IPS DF 6.9 (cell line): ENCODE data around the gene SELENOV.

ENCODE experiments used
- DNase-seq: peaks from one replicate; pipeline ENCODE4 v3.0.0-alpha.2; 2013; ENCODE audit warnings: low read depth, low spot score
- H3K27ac ChIP-seq: one replicate; pipeline ENCODE4 v1.5.1; 2013; ENCODE audit warnings: low read length, control low read depth
- H3K27me3 ChIP-seq: 2 replicates; pipeline ENCODE4 v1.6.1; 2013; ENCODE audit warnings: mild to moderate bottlenecking, low read length; ENCODE audit not compliant: control insufficient read depth, insufficient read depth
- H3K36me3 ChIP-seq: 2 replicates; pipeline ENCODE4 v1.6.1; 2013; ENCODE audit warnings: low read length; ENCODE audit not compliant: control insufficient read depth, insufficient read depth
- H3K4me1 ChIP-seq: 2 replicates; pipeline ENCODE4 v1.6.1; 2013; ENCODE audit warnings: low read length; ENCODE audit not compliant: control insufficient read depth, insufficient read depth
- H3K4me3 ChIP-seq: 2 replicates; pipeline ENCODE4 v1.5.1; 2013; ENCODE audit warnings: mild to moderate bottlenecking, low read length
- H3K9me3 ChIP-seq: 2 replicates; pipeline ENCODE4 v1.6.1; 2013; ENCODE audit warnings: low read length, inconsistent platforms; ENCODE audit not compliant: control insufficient read depth, insufficient read depth
- WGBS: extraction: QIAGEN DNeasy Blood & Tissue Kit; methylation state at CpG from one replicate; pipeline ENCODE4 v1.1.7; 2013; ENCODE audit warnings: mixed read lengths, missing lambda C conversion rate; ENCODE audit not compliant: insufficient read length, insufficient coverage; 5-methylcytosine and 5-hydroxymethylcytosine counted together

Gene SELENOV, protein sequence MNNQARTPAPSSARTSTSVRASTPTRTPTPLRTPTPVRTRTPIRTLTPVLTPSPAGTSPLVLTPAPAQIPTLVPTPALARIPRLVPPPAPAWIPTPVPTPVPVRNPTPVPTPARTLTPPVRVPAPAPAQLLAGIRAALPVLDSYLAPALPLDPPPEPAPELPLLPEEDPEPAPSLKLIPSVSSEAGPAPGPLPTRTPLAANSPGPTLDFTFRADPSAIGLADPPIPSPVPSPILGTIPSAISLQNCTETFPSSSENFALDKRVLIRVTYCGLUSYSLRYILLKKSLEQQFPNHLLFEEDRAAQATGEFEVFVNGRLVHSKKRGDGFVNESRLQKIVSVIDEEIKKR

DNA sequence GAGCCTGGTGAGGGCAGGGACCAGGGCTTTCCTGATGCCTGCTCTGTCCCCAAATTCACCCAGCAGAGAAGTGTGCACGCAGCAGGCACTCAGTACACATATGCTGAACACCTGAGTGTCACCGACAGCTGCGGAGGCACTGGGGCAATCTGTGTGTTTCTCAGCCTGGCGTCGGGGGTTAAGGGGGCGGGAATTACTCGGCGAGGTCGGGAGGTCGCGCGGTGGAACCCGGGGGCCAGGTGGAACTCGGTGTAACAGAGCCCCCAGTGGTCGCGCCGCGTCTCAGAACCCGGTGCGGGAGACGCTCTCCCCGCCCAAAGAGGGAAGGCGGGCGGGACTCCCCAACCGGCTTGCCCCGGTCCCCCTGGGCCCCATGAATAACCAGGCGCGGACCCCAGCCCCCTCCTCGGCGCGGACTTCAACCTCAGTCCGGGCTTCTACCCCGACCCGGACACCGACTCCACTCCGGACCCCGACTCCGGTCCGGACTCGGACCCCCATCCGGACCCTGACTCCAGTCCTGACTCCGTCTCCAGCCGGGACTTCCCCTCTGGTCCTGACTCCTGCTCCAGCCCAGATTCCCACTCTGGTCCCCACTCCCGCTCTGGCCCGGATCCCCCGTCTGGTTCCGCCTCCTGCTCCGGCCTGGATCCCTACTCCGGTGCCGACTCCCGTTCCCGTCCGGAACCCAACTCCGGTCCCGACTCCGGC is at the start of gene SELENOV:
Gene SELENOV, plus strand, starts transcription at position 300 of the 711 bp plus-strand sequence. Its CDS starts 74 bp downstream, at position 374.
- Histone ChIP-seq H3K4me3 (peak within 1 kb of the TSS; percentile 95), H3K27ac (no peak within 1 kb of the TSS), H3K36me3 (no peaks in the 10 kb centered on the region), H3K9me3 (no peaks in the 10 kb centered on the region), H3K27me3 (no peaks in the 10 kb centered on the region; the same call in 1 of the 2 replicates), H3K4me1 (no peaks in the 10 kb centered on the region; the same call in 1 of the 2 replicates)
- no CpG with 5 or more reads among the region's 56 CpGs for WGBS
- peak; percentile 82 for DNase-seq

DNA sequence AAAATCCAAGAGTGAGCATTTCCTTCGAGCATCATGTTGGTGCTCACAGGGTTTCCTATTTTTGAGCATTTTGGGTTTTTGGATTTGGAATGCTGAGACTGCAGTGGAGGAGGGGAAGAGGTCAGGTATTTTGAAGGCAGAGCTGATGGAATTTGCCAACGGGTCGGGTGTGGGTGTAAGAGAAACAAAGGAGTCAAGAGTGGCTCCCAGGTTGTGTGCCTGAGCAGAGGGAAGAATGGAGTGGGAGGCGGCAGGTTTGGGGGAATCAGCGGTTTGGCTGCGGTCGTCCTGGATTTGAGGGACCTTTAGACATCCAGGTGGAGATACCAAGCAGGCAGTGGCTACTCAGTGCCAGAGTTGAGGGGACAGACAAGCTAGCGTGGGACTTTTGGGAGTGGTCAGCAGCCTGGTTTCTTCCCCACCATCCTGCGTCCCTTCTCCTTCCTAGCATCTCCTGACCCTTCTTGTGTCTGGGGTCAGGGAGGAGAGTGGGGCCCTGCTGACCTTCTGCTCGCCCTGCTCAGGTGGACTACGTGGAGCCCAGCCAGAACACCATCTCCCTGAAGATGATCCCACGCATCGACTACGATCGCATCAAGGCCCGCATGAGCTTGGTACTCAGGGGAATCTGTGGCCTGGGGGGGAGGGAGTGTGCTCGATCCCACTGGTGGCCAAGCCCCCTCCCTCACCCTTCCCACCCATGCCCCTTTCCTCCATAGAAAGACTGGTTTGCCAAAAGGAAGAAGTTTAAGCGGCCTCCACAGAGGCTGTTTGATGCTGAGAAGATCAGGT is 48.8 kb upstream of the SELENOV start:
- WGBS, result no CpG with 5 or more reads among the region's 18 CpGs
- H3K4me3 ChIP-seq, result no peak overlapping the region

DNA sequence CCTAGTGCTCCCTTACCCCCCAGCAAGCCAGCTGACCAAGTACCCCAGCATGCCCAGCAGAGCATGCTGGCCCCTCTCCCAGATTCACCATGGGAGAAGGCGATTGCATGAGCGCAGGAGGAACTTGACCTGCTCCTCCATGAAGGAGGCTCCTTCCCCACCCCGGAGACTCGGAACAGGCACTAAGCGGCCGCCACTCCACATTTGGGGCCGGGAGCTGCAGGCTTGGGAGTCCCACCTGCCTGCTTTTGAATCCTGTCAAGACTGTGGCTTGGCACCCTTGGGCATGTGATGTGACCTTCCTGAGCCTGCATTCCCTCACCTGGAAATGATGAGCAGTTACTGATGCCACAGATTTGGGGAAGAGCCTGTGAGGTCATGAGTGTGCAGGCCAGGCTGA is 47.0 kb upstream of the SELENOV start:
- no peaks in the 10 kb centered on the region for H3K27me3 ChIP-seq
- H3K36me3 ChIP-seq, result peaks cover 71% of the 10 kb centered on the region
- H3K4me1 ChIP-seq, result no peaks in the 10 kb centered on the region
- H3K27ac ChIP-seq, result no peak overlapping the region
- WGBS, result no CpG with 5 or more reads among the region's 7 CpGs
- H3K9me3 ChIP-seq, result no peaks in the 10 kb centered on the region
- H3K4me3 ChIP-seq, result no peak overlapping the region
- DNase-seq, result no peak

More for the DNA sequence above, 48.8 kb upstream of the SELENOV start:
- Histone ChIP-seq H3K27ac (no peak overlapping the region), H3K36me3 (peaks cover 56% of the 10 kb centered on the region), H3K27me3 (no peaks in the 10 kb centered on the region), H3K4me1 (no peaks in the 10 kb centered on the region), H3K9me3 (no peaks in the 10 kb centered on the region)
- DNase-seq, result no peak

DNA sequence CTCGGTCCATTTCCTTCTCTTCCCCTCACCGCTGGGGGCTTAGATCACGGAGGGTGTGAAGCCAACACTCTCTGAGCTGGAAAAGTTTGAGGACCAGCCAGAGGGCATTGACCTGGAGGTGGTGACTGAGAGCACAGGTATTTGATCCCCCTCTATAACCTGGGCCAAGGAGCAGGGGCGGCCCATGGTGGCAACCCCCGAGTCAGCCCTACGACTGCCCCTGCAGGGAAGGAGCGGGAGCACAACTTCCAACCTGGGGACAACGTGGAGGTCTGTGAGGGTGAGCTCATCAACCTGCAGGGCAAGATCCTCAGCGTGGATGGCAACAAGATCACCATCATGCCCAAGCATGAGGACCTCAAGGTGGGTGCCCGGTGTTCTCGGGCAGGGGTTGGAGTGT is 45.9 kb upstream of the SELENOV start:
- Histone ChIP-seq H3K4me1 (no peaks in the 10 kb centered on the region), H3K27me3 (no peaks in the 10 kb centered on the region), H3K27ac (no peak overlapping the region), H3K36me3 (peaks cover 77% of the 10 kb centered on the region), H3K4me3 (no peak overlapping the region), H3K9me3 (no peaks in the 10 kb centered on the region)
- no CpG with 5 or more reads among the region's 11 CpGs for WGBS
- no peak for DNase-seq

DNA sequence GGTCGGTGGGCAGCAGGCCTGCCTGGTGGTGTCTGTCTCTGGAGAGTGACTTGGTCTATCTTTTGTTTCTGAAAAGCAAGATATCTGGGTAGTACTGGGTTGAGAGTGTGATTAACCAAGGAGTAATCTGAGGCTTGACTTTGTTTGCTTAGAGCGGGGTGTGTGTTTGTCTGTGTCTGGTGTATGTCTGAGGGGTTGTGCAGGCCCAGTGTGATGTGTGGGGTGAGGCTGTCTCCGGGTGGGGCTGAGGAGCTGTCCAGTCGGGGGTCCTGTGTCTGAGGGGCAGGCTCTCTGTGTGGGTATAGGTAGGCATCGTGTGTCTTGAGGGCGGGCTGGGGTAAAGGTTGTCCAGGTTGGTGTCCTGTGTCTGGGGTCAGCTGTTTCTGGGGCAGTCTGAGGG is 45.4 kb upstream of the SELENOV start:
- H3K27ac ChIP-seq, result no peak overlapping the region
- H3K36me3 ChIP-seq, result peaks cover 79% of the 10 kb centered on the region
- no peak overlapping the region for H3K4me3 ChIP-seq
- no CpG with 5 or more reads among the region's 6 CpGs for WGBS
- H3K9me3 ChIP-seq, result no peaks in the 10 kb centered on the region
- DNase-seq, result no peak
- no peaks in the 10 kb centered on the region for H3K27me3 ChIP-seq
- no peaks in the 10 kb centered on the region for H3K4me1 ChIP-seq

DNA sequence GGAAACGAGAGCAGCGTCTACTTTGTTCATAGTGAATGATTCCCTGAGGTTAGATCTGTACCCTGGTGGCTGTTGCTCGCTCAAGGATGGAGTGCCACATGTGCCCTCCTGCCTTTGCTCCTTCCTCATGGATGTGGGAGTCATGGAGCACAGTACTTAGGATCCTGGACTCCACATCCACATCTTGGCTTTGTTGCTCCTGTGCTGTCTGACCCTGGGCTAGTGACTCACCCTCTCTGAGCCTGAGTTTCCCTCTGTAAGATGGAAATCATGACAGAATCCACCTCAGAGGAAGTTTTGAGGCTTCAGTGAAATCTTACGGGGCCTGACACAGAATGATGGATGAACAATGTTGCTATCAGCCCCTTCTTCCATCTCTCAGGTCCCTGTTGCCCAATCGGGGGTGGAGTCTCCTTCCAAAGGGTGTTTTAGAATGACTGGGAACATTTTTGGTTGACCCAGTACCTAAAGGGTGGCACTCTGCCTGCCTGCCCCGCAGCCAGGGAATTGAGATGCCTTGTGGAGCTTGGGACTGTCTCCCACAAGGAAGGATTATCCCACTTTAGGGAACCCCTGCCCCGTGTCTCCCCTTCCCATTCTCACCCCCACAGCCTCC is 44.1 kb upstream of the SELENOV start:
- Histone ChIP-seq H3K27me3 (no peaks in the 10 kb centered on the region), H3K36me3 (peaks cover 72% of the 10 kb centered on the region), H3K27ac (no peak overlapping the region), H3K9me3 (no peaks in the 10 kb centered on the region), H3K4me1 (no peaks in the 10 kb centered on the region), H3K4me3 (no peak overlapping the region)
- DNase-seq, result no peak
- no CpG with 5 or more reads among the region's 7 CpGs for WGBS

DNA sequence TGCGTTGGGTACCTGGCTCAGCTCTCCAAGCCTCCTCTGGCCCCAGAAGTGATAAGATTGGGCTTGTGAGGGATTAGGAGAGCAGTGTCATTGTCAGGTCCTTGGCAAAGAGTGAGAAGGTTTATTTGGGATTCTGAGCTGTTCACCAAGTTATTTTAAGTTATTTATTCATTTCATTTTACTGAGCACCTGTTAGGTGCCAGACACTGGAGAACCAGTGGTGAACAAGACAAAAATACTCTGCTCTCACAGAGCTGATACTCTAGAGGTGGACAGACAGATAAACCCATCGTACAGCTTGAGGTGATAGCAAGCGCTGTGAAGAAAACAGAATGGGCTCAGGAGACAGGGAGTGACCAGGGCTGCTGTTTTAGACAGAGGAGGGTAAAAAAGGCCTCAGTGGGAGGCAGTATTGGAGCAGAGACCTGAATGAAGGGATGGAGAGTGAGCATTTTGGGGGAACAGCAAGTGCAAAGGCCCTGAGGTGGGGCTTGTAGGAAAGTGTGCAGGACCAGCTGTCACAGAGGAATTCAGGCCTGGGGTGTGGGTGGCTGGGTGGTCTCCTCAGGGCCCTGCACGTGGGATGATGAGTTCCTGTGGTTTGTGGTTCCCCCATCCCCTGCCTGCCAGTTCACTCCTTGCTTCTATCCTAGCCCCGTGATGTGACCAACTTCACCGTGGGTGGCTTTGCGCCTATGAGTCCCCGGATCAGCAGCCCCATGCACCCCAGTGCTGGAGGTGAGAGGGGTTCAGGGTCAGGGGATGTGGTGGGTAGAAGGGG is 43.0 kb upstream of the SELENOV start:
- peaks cover 69% of the 10 kb centered on the region for H3K36me3 ChIP-seq
- no peak overlapping the region for H3K4me3 ChIP-seq
- H3K27me3 ChIP-seq, result no peaks in the 10 kb centered on the region
- no peaks in the 10 kb centered on the region for H3K4me1 ChIP-seq
- no peak overlapping the region for H3K27ac ChIP-seq
- WGBS, result no CpG with 5 or more reads among the region's 8 CpGs
- no peak for DNase-seq
- no peaks in the 10 kb centered on the region for H3K9me3 ChIP-seq

DNA sequence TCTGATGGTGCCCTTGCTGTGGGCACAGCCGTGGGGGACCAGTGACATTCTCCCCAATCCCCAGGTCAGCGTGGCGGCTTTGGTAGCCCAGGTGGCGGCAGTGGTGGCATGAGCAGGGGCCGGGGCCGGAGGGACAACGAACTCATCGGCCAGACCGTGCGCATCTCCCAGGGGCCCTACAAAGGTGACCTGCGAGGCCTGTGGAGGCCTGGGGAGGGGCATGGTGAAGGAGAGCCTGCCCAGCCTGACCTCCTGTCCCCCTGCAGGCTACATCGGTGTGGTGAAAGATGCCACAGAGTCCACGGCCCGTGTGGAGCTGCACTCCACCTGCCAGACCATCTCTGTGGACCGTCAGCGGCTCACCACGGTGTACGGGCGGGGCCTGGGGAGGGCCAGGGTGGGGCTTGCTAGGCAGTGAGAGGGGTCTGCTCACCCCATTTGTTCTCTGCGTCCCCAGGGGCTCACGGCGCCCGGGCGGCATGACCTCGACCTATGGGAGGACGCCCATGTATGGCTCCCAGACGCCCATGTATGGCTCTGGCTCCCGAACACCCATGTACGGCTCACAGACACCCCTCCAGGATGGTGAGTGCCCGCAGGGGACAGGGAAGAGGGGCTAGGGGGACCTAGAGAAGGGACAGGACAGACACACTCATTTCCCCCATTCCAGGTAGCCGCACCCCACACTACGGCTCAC is 42.0 kb upstream of the SELENOV start:
- Histone ChIP-seq H3K9me3 (no peaks in the 10 kb centered on the region), H3K4me3 (no peak overlapping the region), H3K27ac (no peak overlapping the region), H3K4me1 (no peaks in the 10 kb centered on the region), H3K36me3 (peaks cover 66% of the 10 kb centered on the region), H3K27me3 (no peaks in the 10 kb centered on the region)
- WGBS, result no CpG with 5 or more reads among the region's 32 CpGs
- DNase-seq, result no peak

DNA sequence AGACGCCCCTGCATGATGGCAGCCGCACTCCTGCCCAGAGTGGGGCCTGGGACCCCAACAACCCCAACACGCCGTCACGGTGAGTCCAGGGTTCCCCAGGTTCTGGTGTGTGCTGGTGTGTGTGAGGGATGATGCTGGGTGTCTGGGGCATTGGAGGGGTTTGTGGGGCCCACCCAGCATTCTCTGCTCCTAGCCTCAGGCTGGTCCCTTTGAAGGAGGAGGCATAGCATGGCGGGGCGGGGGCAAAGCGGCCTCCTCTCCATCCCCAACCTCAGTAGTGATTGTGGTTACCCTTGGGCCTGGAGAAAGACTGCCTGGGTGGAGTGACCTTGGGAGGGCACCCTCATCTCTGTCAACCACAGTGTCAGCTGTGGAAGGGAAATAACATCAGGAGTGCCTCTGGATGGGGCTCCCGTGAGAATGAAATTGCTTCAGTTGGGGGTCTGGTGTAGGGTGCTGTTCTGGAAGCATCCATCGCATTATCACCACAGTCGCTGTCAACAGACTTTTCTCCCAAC is 41.4 kb upstream of the SELENOV start:
- Histone ChIP-seq H3K4me1 (no peaks in the 10 kb centered on the region), H3K4me3 (no peak overlapping the region), H3K36me3 (peaks cover 60% of the 10 kb centered on the region), H3K27me3 (no peaks in the 10 kb centered on the region), H3K9me3 (no peaks in the 10 kb centered on the region), H3K27ac (no peak overlapping the region)
- DNase-seq, result no peak
- WGBS, result no CpG with 5 or more reads among the region's 11 CpGs
